Activated CD4-positive, alpha-beta T cell treated with anti-CD3 and anti-CD28 coated beads, Interleukin-2, amount 50 U/mL, for 24 hours (primary cell): ENCODE measurements around the gene PLCD4.

Experiments
- DNase-seq, 2 donors: peaks; one replicate each; pipeline ENCODE4 v3.0.0-alpha.2; 2020; ENCODE audit warnings: low read depth in 1 of 2, low spot score in 1 of 2

PLCD4 gene

GRCh38 chr2:218607436-218608115 lies at the start of gene PLCD4:
PLCD4 (plus strand) TSS chr2:218607899; CDS start chr2:218615740, 7,841 bp downstream.
- DNase-seq = no peak

- no peak for DNase-seq
Observed at GRCh38 chr2:218557941-218558340, 49.8 kb upstream of the PLCD4 start.

- DNase-seq = no peak
Observed at GRCh38 chr2:218558986-218559385, 48.7 kb upstream of the PLCD4 start.

- no peak for DNase-seq
Observed at GRCh38 chr2:218564056-218564455, 43.6 kb upstream of the PLCD4 start.

GRCh38 chr2:218566296-218566695 lies 41.4 kb upstream of the PLCD4 start:
- no peak for DNase-seq

- no peak for DNase-seq
Observed at GRCh38 chr2:218567797-218568189, 39.9 kb upstream of the PLCD4 start.

GRCh38 chr2:218568190-218569037 lies 39.3 kb upstream of the PLCD4 start, which contains the start of the genes CNOT9 and USP37:
CNOT9 (plus strand) TSS chr2:218568839; CDS start chr2:218568955, 116 bp downstream.
USP37 (minus strand) TSS chr2:218568351; CDS start chr2:218558653, 9,698 bp downstream.
- peak; percentile 100 for DNase-seq

- DNase-seq = peak in 1 of 2 donors; percentile 41
Observed at GRCh38 chr2:218569038-218569431, 38.7 kb upstream of the PLCD4 start.

GRCh38 chr2:218569661-218570500 lies 37.8 kb upstream of the PLCD4 start:
- DNase-seq = no peak

GRCh38 chr2:218570850-218571249 lies 36.8 kb upstream of the PLCD4 start:
- no peak for DNase-seq

- no peak for DNase-seq
Observed at GRCh38 chr2:218576854-218577253, 30.8 kb upstream of the PLCD4 start.

GRCh38 chr2:218577482-218578220 lies 30.0 kb upstream of the PLCD4 start:
- DNase-seq = no peak

- DNase-seq = no peak
Observed at GRCh38 chr2:218578272-218578877, 29.3 kb upstream of the PLCD4 start.

GRCh38 chr2:218582076-218582475 lies 25.6 kb upstream of the PLCD4 start:
- DNase-seq = no peak

GRCh38 chr2:218583983-218584850 lies 23.5 kb upstream of the PLCD4 start:
- DNase-seq = no peak

GRCh38 chr2:218585541-218585940 lies 22.2 kb upstream of the PLCD4 start:
- DNase-seq = no peak

- no peak for DNase-seq
Observed at GRCh38 chr2:218605432-218605831, 2.3 kb upstream of the PLCD4 start.

- DNase-seq = no peak
Observed at GRCh38 chr2:218615868-218616315, 8.2 kb downstream of the PLCD4 start.
